HFFc6 (cell line): ENCODE data around the gene ZNF714. TPM values are rescaled to one million over a fixed set of nuclear protein-coding genes. Genes with fewer than 3 reads are reported as not detected.

Experiments
- DNase-seq: peaks from one replicate; pipeline ENCODE4 v3.0.0-alpha.2; 2018
- H3K27ac Mint-ChIP-seq: 2 replicates; pipeline ENCODE4 v1.8.0; 2020; ENCODE audit warnings: mild to moderate bottlenecking, mixed read lengths
- H3K27me3 Mint-ChIP-seq: 2 replicates; pipeline ENCODE4 v1.8.0; 2021; ENCODE audit warnings: mild to moderate bottlenecking, moderate library complexity, mixed read lengths; ENCODE audit not compliant: insufficient read depth
- H3K36me3 Mint-ChIP-seq: 2 replicates; pipeline ENCODE4 v1.8.0; 2021; ENCODE audit warnings: low read depth, mixed read lengths
- H3K4me1 Mint-ChIP-seq: 2 replicates; pipeline ENCODE4 v1.8.0; 2020; ENCODE audit warnings: low read depth, mixed read lengths
- H3K4me3 Mint-ChIP-seq: 2 replicates; pipeline ENCODE4 v1.8.0; 2020; ENCODE audit warnings: mild to moderate bottlenecking, moderate library complexity, mixed read lengths
- H3K9me3 Mint-ChIP-seq: 2 replicates; pipeline ENCODE4 v1.8.0; 2020; ENCODE audit warnings: mild to moderate bottlenecking, mixed read lengths
- total RNA-seq, 6 experiments: library from RNA; stranded (reverse); fragmentation: NEBNext Ultra II Directional; extraction: Animal tissue kit (Norgen Biotek cat#: 25700); gene quantifications; 2 replicates in 1 of 6; 3 replicates in 5 of 6; pipeline ENCODE4 v1.2.3, GENCODE V29; 2021
- TF ChIP-seq, protein P1 (sequence below): fragments of 200-600 bp; sonication (generic); IDR thresholded peaks from 2 replicates; pipeline ENCODE4 v1.5.0; 2021; ENCODE audit warnings: antibody characterized with exemption, mild to moderate bottlenecking

The ZNF714 gene
- total RNA-seq, 6 experiments from 2014 or later = 5.4 to 10.8 (median 8.6) TPM

DNA sequence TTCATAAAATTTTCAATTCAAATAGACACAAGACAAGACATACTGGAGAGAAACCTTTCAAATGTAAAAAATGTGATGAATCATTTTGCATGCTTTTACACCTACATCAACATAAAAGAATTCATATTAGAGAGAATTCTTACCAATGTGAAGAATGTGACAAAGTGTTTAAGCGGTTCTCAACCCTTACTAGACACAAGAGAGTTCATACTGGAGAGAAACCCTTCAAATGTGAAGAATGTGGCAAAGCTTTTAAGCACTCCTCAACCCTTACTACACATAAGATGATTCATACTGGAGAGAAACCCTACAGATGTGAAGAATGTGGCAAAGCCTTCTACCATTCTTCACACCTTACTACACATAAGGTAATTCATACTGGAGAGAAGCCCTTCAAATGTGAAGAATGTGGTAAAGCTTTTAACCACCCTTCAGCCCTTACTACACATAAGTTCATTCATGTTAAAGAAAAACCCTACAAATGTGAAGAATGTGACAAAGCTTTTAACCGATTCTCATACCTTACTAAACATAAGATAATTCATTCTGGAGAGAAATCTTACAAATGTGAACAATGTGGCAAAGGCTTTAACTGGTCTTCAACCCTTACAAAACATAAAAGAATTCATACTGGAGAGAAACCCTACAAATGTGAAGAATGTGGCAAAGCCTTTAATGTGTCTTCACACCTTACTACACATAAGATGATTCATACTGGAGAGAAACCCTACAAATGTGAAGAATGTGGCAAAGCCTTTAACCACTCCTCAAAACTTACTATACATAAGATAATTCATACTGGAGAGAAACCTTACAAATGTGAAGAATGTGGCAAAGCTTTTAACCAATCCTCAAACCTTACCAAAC, 35.3 kb downstream of the ZNF714 start:
- H3K4me1 Mint-ChIP-seq = peaks cover 20% of the 10 kb centered on the region

DNA sequence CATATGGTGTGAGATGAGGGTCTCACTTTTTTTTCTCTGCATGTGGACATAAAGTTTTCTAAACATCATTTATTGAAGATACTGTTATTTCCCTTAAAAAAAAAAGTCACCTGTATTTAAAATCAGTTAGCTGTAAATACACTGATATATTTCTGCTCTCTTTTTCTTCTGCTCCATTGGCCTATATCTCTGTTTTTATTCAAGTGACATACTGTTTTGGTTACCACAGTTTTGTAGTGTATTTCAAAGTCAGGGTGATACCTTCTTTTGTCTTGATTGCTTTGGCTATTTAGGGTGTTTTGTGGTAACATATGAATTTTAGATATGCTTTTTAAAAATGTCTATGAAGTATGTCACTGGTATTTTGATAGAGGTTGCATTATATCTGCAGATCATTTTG, 44.1 kb downstream of the ZNF714 start:
- Mint-ChIP-seq H3K36me3 (peaks cover 29% of the 10 kb centered on the region), H3K4me1 (no peaks in the 10 kb centered on the region), H3K27ac (no peak overlapping the region), H3K9me3 (peaks cover 7% of the 10 kb centered on the region; the same call in 1 of the 2 replicates), H3K27me3 (peaks cover 2% of the 10 kb centered on the region; the same call in 1 of the 2 replicates), H3K4me3 (no peak overlapping the region)
- DNase-seq = no peak
- TF ChIP-seq, protein P1, sequence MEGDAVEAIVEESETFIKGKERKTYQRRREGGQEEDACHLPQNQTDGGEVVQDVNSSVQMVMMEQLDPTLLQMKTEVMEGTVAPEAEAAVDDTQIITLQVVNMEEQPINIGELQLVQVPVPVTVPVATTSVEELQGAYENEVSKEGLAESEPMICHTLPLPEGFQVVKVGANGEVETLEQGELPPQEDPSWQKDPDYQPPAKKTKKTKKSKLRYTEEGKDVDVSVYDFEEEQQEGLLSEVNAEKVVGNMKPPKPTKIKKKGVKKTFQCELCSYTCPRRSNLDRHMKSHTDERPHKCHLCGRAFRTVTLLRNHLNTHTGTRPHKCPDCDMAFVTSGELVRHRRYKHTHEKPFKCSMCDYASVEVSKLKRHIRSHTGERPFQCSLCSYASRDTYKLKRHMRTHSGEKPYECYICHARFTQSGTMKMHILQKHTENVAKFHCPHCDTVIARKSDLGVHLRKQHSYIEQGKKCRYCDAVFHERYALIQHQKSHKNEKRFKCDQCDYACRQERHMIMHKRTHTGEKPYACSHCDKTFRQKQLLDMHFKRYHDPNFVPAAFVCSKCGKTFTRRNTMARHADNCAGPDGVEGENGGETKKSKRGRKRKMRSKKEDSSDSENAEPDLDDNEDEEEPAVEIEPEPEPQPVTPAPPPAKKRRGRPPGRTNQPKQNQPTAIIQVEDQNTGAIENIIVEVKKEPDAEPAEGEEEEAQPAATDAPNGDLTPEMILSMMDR = no peak

More for the DNA sequence above, 35.3 kb downstream of the ZNF714 start:
- Mint-ChIP-seq H3K27ac (no peak overlapping the region), H3K27me3 (no peaks in the 10 kb centered on the region), H3K9me3 (peaks cover 39% of the 10 kb centered on the region), H3K4me3 (no peak overlapping the region), H3K36me3 (peaks cover 62% of the 10 kb centered on the region)
- peak; percentile 41 for DNase-seq
- TF ChIP-seq, protein P1 = no peak

DNA sequence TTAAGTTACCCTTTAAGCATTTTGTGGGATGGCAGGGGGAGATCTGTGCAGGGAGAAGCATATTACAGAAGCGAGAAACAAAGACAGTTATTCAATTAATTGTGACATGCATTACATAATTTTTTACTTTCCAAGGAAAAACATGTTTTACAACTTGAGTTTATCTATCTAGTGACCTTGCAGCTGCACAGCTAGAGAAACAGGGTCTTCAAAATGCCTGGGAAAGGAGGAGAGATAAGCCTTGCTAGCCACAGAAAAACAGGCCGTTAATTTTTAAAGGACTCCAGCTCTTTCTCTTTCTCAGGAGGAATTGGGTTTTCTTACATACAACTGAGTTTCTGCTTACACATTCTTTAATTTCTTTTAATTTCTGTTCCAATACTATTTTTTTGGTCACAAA, 45.0 kb downstream of the ZNF714 start:
- H3K27me3 Mint-ChIP-seq = peaks cover 2% of the 10 kb centered on the region; the same call in 1 of the 2 replicates
- H3K4me1 Mint-ChIP-seq = no peaks in the 10 kb centered on the region

DNA sequence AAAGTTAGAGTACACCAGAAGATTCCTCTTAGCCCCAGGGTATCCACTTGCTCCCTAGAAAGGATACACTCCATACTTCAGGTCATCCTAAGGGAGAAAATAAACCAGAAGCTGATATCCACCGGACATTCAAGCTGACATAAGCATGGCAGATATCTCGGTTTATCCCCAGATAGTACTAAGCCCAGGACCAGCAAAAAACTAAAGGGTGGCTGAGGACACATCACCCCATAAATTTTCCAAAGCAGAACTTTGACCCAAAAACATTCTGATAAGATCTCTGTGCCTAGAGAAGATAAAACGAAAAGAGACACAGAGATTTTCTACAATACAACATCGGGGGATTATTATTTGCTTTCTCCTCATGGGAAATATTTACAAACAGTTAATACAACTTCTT, 45.9 kb downstream of the ZNF714 start:
- H3K36me3 Mint-ChIP-seq = peaks cover 17% of the 10 kb centered on the region
- DNase-seq = no peak
- TF ChIP-seq, protein P1 = no peak
- H3K4me1 Mint-ChIP-seq = no peaks in the 10 kb centered on the region
- H3K9me3 Mint-ChIP-seq = peaks cover 7% of the 10 kb centered on the region; the same call in 1 of the 2 replicates
- H3K4me3 Mint-ChIP-seq = no peak overlapping the region
- H3K27me3 Mint-ChIP-seq = peaks cover 2% of the 10 kb centered on the region; the same call in 1 of the 2 replicates
- no peak overlapping the region for H3K27ac Mint-ChIP-seq

More for the DNA sequence above, 45.0 kb downstream of the ZNF714 start:
- Mint-ChIP-seq H3K27ac (no peak overlapping the region), H3K4me3 (no peak overlapping the region), H3K9me3 (peaks cover 7% of the 10 kb centered on the region; the same call in 1 of the 2 replicates), H3K36me3 (peaks cover 25% of the 10 kb centered on the region)
- TF ChIP-seq, protein P1 = no peak
- DNase-seq = no peak

DNA sequence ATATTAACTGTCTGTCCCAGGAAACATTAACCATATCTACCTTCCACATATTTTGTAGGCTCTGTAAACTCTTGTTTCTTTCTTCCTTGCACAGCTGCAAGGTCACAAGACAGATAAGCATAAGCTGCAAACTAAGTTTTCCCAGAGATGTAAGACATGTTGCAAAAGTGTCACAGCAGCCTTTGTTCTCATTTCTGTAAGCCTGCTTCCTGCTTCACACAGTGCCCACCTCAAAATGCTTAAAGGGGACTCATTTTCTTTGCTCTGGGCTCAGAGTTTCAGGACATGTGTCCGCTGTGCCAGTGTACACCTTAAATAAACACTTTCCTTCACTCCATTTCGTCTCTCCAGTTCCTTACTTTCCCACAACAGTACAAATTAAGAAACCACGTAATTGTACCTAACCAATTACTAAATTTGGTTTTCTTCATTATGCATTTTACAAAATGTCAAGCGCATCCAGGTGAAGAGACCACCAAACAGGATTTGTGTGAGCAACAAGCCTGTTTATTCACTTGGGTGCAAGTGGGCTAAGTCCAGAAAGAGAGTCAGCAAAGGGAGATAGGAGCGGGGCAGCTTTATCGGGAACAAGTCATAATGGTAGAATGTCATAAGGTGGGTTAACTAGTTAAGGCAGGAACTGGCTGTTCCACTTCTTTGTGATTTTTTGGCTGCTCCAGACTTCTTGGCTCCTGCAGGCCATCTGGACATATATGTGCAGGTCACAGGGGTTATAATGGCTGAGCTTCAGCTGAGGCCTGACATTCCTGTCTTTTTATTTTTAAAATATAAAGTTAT, 47.1 kb downstream of the ZNF714 start:
- Mint-ChIP-seq H3K4me3 (no peak overlapping the region), H3K9me3 (peaks cover 7% of the 10 kb centered on the region; the same call in 1 of the 2 replicates), H3K36me3 (peaks cover 17% of the 10 kb centered on the region), H3K4me1 (peaks cover 7% of the 10 kb centered on the region), H3K27me3 (peaks cover 2% of the 10 kb centered on the region; the same call in 1 of the 2 replicates), H3K27ac (no peak overlapping the region)
- TF ChIP-seq, protein P1 = no peak
- DNase-seq = no peak
